ENCODE measurements around the gene IGFLR1.

- TF ChIP-seq EZH2 (IDR thresholded peaks at IDR 0.05; ENCODE audit: low read depth, low read length, severe bottlenecking) (no peak), CTCF (IDR thresholded peaks at IDR 0.05; ENCODE audit: control extremely low read depth in 1 of 3, insufficient read depth in 1 of 3, low read depth in 1 of 3, low read length in 3 of 3) (no peak), EP300 (IDR thresholded peaks at IDR 0.05; ENCODE audit: borderline replicate concordance in 1 of 2, low read depth in 2 of 2, low read length in 2 of 2) (no peak), JUND (IDR thresholded peaks at IDR 0.05; ENCODE audit: low read length) (no peak), SP1 (IDR thresholded peaks at IDR 0.05; ENCODE audit: low read depth, low read length) (no peak), KDM1A (IDR thresholded peaks at IDR 0.05; ENCODE audit: borderline replicate concordance, low read length) (no peak), TEAD4 (IDR thresholded peaks at IDR 0.05; ENCODE audit: low read depth, low read length) (no peak), GABPA (IDR thresholded peaks at IDR 0.05; ENCODE audit: borderline replicate concordance, insufficient read depth, low read length) (no peak), JUN (IDR thresholded peaks at IDR 0.05; ENCODE audit: low read depth, low read length) (no peak), POLR2AphosphoS5 (IDR thresholded peaks at IDR 0.05; ENCODE audit: low read depth, low read length) (no peak), USF2 (IDR thresholded peaks at IDR 0.05; ENCODE audit: low read length) (no peak), YY1 (IDR thresholded peaks at IDR 0.05; ENCODE audit: low read depth, low read length) (no peak)
Observed at GRCh38 chr19:35725216-35725861, 16.9 kb downstream of the IGFLR1 start.

Measured in H1 (cell line).